Fibroblast of lung (primary cell): ENCODE measurements around the gene UBE2V1.

Source experiments
- CTCF ChIP-seq, 2 donors: IDR thresholded peaks in 1 of 2; conservative IDR thresholded peaks in 1 of 2; 1 replicate in 1 of 2; 2 replicates in 1 of 2; pipeline ENCODE4 v1.5.1; 2011 to 2012; ENCODE audit warnings: low read length in 2 of 2, control low read depth in 1 of 2, inconsistent platforms in 1 of 2, low read depth in 1 of 2, mild to moderate bottlenecking in 1 of 2
- EZH2 ChIP-seq: IDR thresholded peaks from 2 replicates; pipeline ENCODE4 v1.5.1; 2012; ENCODE audit warnings: low read length, control low read depth, mild to moderate bottlenecking; ENCODE audit errors: missing control alignments

- TF ChIP-seq CTCF (conservative IDR thresholded peaks at IDR 0.05 in 1 of 2, IDR thresholded peaks at IDR 0.05 in 1 of 2; ENCODE audit: low read depth in 1 of 2, low read length in 2 of 2) (no peak), EZH2 (no peak)
Observed at GRCh38 chr20:50110141-50111047, 2.6 kb downstream of the UBE2V1 start.
